H1 (cell line): Measurements from ENCODE around the gene MVD. TPM values are rescaled to one million over a fixed set of nuclear protein-coding genes. Genes with fewer than 3 reads are reported as not detected.

Experiments
- CTCF ChIA-PET: fragments of 300-600 bp; sonication (Branson Sonifier 250); formaldehyde crosslinking; loops from one replicate; lab custom pipeline; 2021; ENCODE audit not compliant: partially characterized antibody; lab: Charles Lee
- POLR2A ChIA-PET: fragments of 300-600 bp; sonication (Branson Sonifier 250); formaldehyde crosslinking; loops from one replicate; lab custom pipeline; 2021; ENCODE audit warnings: inconsistent platforms; ENCODE audit not compliant: partially characterized antibody; lab: Charles Lee
- DNase-seq, 2 experiments: peaks; one replicate each; pipeline versions ENCODE4 v3.0.0 to v3.0.0-alpha.2; 2010 to 2022; ENCODE audit warnings: low spot score in 2 of 2, low read depth in 1 of 2, mixed read lengths in 1 of 2
- FAIRE-seq: peaks from 2 replicates; lab custom pipeline; 2011; peaks lifted over from hg19 to GRCh38; lab: Jason Lieb, UNC
- H2AFZ ChIP-seq: 2 replicates; pipeline ENCODE4 v1.8.1; 2012; ENCODE audit warnings: low read length, inconsistent platforms
- H2AK5ac ChIP-seq: 2 replicates; pipeline ENCODE4 v1.6.1; 2013; ENCODE audit warnings: low read depth, low read length
- H2BK120ac ChIP-seq: replicated peaks from 2 replicates; pipeline ENCODE3; 2013; ENCODE audit warnings: low read depth, low read length, inconsistent platforms
- H2BK12ac ChIP-seq: 2 replicates; pipeline ENCODE4 v1.6.1; 2013; ENCODE audit warnings: low read depth, low read length
- H2BK15ac ChIP-seq: 2 replicates; pipeline ENCODE4 v1.6.1; 2013; ENCODE audit warnings: low read length
- H2BK20ac ChIP-seq: 2 replicates; pipeline ENCODE4 v1.6.1; 2013; ENCODE audit warnings: low read length
- H2BK5ac ChIP-seq: 2 replicates; pipeline ENCODE4 v1.6.1; 2013; ENCODE audit warnings: low read depth, low read length
- H3K14ac ChIP-seq: 2 replicates; pipeline ENCODE4 v1.6.1; 2013; ENCODE audit warnings: inconsistent platforms; ENCODE audit not compliant: insufficient read length
- H3K18ac ChIP-seq: 2 replicates; pipeline ENCODE4 v1.6.1; 2013; ENCODE audit warnings: low read length; ENCODE audit errors: extremely low read depth
- H3K23ac ChIP-seq: 2 replicates; pipeline ENCODE4 v1.6.1; 2013; ENCODE audit warnings: inconsistent platforms; ENCODE audit not compliant: insufficient read length
- H3K23me2 ChIP-seq: 2 replicates; pipeline ENCODE4 v1.6.1; 2013; ENCODE audit warnings: low read depth, low read length
- H3K27ac ChIP-seq: 2 replicates; pipeline ENCODE4 v1.6.1; 2011; ENCODE audit warnings: low read depth, low read length, inconsistent platforms
- H3K27me3 ChIP-seq, 4 experiments: replicated peaks in 1 of 4; 1 replicate in 1 of 4; 2 replicates in 3 of 4; pipeline versions ENCODE4 v1.6.1 to v1.8.1; 2011 to 2013; ENCODE audit warnings: low read length in 3 of 4, mild to moderate bottlenecking in 3 of 4, inconsistent platforms in 2 of 4, mixed read lengths in 2 of 4, moderate library complexity in 1 of 4; ENCODE audit not compliant: control insufficient read depth in 3 of 4, insufficient read depth in 3 of 4; ENCODE audit errors: extremely low read depth in 1 of 4
- H3K36me3 ChIP-seq, 4 experiments: 2 replicates each; pipeline versions ENCODE4 v1.6.1 to v1.8.1; 2011 to 2013; ENCODE audit warnings: mild to moderate bottlenecking in 4 of 4, low read length in 3 of 4, moderate library complexity in 2 of 4, control low read depth in 1 of 4, inconsistent platforms in 1 of 4; ENCODE audit not compliant: insufficient read depth in 4 of 4, control insufficient read depth in 2 of 4
- H3K4ac ChIP-seq: replicated peaks from 2 replicates; pipeline ENCODE3; 2013; ENCODE audit warnings: low read length, low read depth, mixed read lengths, inconsistent platforms; ENCODE audit not compliant: insufficient read length
- H3K4me1 ChIP-seq, 4 experiments: replicated peaks in 1 of 4; 1 replicate in 1 of 4; 2 replicates in 3 of 4; pipeline versions ENCODE4 v1.6.1 to v1.8.1; 2011 to 2013; ENCODE audit warnings: low read length in 3 of 4, inconsistent platforms in 2 of 4, mixed read lengths in 1 of 4; ENCODE audit not compliant: insufficient read depth in 4 of 4, control insufficient read depth in 3 of 4
- H3K4me2 ChIP-seq, 2 experiments: 2 replicates each; pipeline versions ENCODE4 v1.6.1 to v1.8.1; 2011 to 2013; ENCODE audit warnings: low read depth in 2 of 2, low read length in 2 of 2, control low read depth in 1 of 2, inconsistent platforms in 1 of 2, mild to moderate bottlenecking in 1 of 2; ENCODE audit not compliant: insufficient read depth in 1 of 2
- H3K4me3 ChIP-seq, 4 experiments: fragments of 200-600, 300-600 bp in 1 of 4; sonication (generic), shearing (Covaris generic), sonication (Bioruptor Twin) in 1 of 4; 2 replicates each; pipeline versions ENCODE4 v1.5.1 to v1.8.1; 2011 to 2016; ENCODE audit warnings: low read length in 4 of 4, low read depth in 3 of 4, control low read depth in 2 of 4, inconsistent platforms in 2 of 4, mild to moderate bottlenecking in 2 of 4, mixed read lengths in 1 of 4, moderate library complexity in 1 of 4; ENCODE audit not compliant: insufficient read depth in 2 of 4; ENCODE audit errors: extremely low read depth in 1 of 4
- H3K56ac ChIP-seq: replicated peaks from 2 replicates; pipeline ENCODE3; 2013; ENCODE audit warnings: low read depth, mild to moderate bottlenecking, mixed read lengths, low read length, inconsistent platforms; ENCODE audit not compliant: insufficient read length
- H3K79me1 ChIP-seq: 2 replicates; pipeline ENCODE4 v1.6.1; 2013; ENCODE audit warnings: low read depth, low read length, control low read depth
- H3K79me2 ChIP-seq, 2 experiments: 2 replicates each; pipeline versions ENCODE4 v1.6.1 to v1.8.1; 2012 to 2013; ENCODE audit warnings: low read length in 2 of 2, mild to moderate bottlenecking in 2 of 2, inconsistent platforms in 1 of 2; ENCODE audit not compliant: insufficient read depth in 2 of 2, control insufficient read depth in 1 of 2
- H3K9ac ChIP-seq, 4 experiments: replicated peaks in 1 of 4; 1 replicate in 1 of 4; 2 replicates in 3 of 4; pipeline versions ENCODE4 v1.6.1 to v1.8.1; 2011 to 2013; ENCODE audit warnings: low read depth in 3 of 4, low read length in 3 of 4, control low read depth in 2 of 4, mild to moderate bottlenecking in 2 of 4, moderate library complexity in 2 of 4, inconsistent platforms in 1 of 4; ENCODE audit errors: extremely low read depth in 1 of 4
- H3K9me3 ChIP-seq, 2 experiments: 2 replicates each; pipeline versions ENCODE4 v1.6.1 to v1.8.1; 2012 to 2013; ENCODE audit warnings: mild to moderate bottlenecking in 2 of 2, moderate library complexity in 2 of 2, control low read depth in 1 of 2, inconsistent platforms in 1 of 2, low read depth in 1 of 2, low read length in 1 of 2, mixed read lengths in 1 of 2; ENCODE audit not compliant: insufficient read depth in 2 of 2
- H4K20me1 ChIP-seq, 2 experiments: replicated peaks in 1 of 2; 2 replicates each; pipeline versions ENCODE3 to v1.8.1; 2011 to 2013; ENCODE audit warnings: inconsistent platforms in 2 of 2, low read length in 2 of 2, mild to moderate bottlenecking in 1 of 2; ENCODE audit not compliant: insufficient read depth in 2 of 2, control insufficient read depth in 1 of 2
- H4K5ac ChIP-seq: 2 replicates; pipeline ENCODE4 v1.6.1; 2013; ENCODE audit warnings: low read length, low read depth, mixed read lengths, inconsistent platforms; ENCODE audit not compliant: insufficient read length
- H4K8ac ChIP-seq: 2 replicates; pipeline ENCODE4 v1.8.0; 2013; ENCODE audit warnings: mild to moderate bottlenecking, moderate library complexity, low read length, inconsistent platforms; ENCODE audit not compliant: insufficient read depth; ENCODE audit errors: extremely low read depth
- H4K91ac ChIP-seq: replicated peaks from 2 replicates; pipeline ENCODE3; 2013; ENCODE audit warnings: low read length, mixed read lengths, inconsistent platforms; ENCODE audit not compliant: insufficient read length
- CEBPB ChIP-seq: IDR thresholded peaks from 2 replicates; pipeline ENCODE4 v1.6.1; 2012; ENCODE audit warnings: low read depth, low read length
- EZH2 ChIP-seq: fragments of 200-600 bp; sonication (generic); IDR thresholded peaks from 2 replicates; pipeline ENCODE4 v1.7.1; 2012; ENCODE audit warnings: low read depth, mild to moderate bottlenecking, moderate library complexity, low read length, inconsistent platforms; ENCODE audit not compliant: severe bottlenecking
- WGBS, 2 experiments: shearing (Covaris generic) in 1 of 2; methylation state at CpG; one replicate each; pipeline versions ENCODE4 v1.1.6 to v1.1.7; 2013 to 2015; ENCODE audit warnings: low lambda C conversion rate in 2 of 2, mixed read lengths in 2 of 2, inconsistent platforms in 1 of 2, low coverage in 1 of 2, missing lambda C conversion rate in 1 of 2; ENCODE audit not compliant: insufficient replicate concordance in 2 of 2, insufficient coverage in 1 of 2, insufficient read length in 1 of 2; ENCODE audit errors: extremely low coverage in 1 of 2, missing lambda C conversion rate in 1 of 2; 5-methylcytosine and 5-hydroxymethylcytosine counted together
- polyA plus RNA-seq, 7 experiments: library from polyadenylated mRNA; depleted of rRNA in 3 of 7; stranded (reverse) in 5 of 7; unstranded in 2 of 7; fragments of >200 nt in 5 of 7; fragments of 200-250 nt in 2 of 7; gene quantifications; 1 replicate in 5 of 7; 2 replicates in 1 of 7; 4 replicates in 1 of 7; pipeline versions ENCODE4 v1.2.1 to v1.2.3, GENCODE V29; 2011 to 2013; ENCODE audit warnings: missing spikeins in 2 of 7, mixed read lengths in 2 of 7
- total RNA-seq: library from RNA; stranded (reverse); fragmentation: NEBNext Ultra II Directional; extraction: Animal tissue kit (Norgen Biotek cat#: 25700); gene quantifications from 2 replicates; pipeline ENCODE4 v1.2.1, GENCODE V29; 2021

The MVD gene
- total and polyA plus RNA-seq, 2 of the 8 experiments (the other 6 are each of a cell fraction or from before 2014, with no cell fraction given) = 47.2 to 77.3 TPM

GRCh38 chr16:88606148-88606757 lies 56.6 kb downstream of the MVD start:
- Histone ChIP-seq H2BK5ac (no peak overlapping the region), H3K36me3 (peaks cover 4 to 27% (median 12%) of the 10 kb centered on the region in 4 experiments; a peak in 5 of 8 replicates), H3K56ac (no peak overlapping the region), H3K79me1 (peaks cover 3% of the 10 kb centered on the region), H3K27ac (no peak overlapping the region), H3K4me3 (no peak overlapping the region), H2AFZ (no peak overlapping the region), H2AK5ac (no peak overlapping the region), H4K20me1 (peaks cover 5 to 22% of the 10 kb centered on the region in 2 experiments), H4K8ac (no peak overlapping the region; the same call in 1 of the 2 replicates), H2BK15ac (no peak overlapping the region), H4K91ac (no peak overlapping the region), H2BK12ac (no peak overlapping the region), H3K4me2 (no peak overlapping the region), H3K4me1 (peaks cover 0 to 5% (median 2%) of the 10 kb centered on the region in 4 experiments; a peak in 3 of 7 replicates), H2BK120ac (no peak overlapping the region), H2BK20ac (no peak overlapping the region), H3K18ac (no peak overlapping the region), H3K4ac (no peak overlapping the region), H4K5ac (no peak overlapping the region), H3K23me2 (peaks cover 5% of the 10 kb centered on the region; the same call in 1 of the 2 replicates), H3K27me3 (no peaks in the 10 kb centered on the region), H3K14ac (no peak overlapping the region), H3K79me2 (no peaks in the 10 kb centered on the region), H3K9me3 (no peaks in the 10 kb centered on the region), H3K9ac (no peak overlapping the region), H3K23ac (no peak overlapping the region)
- TF ChIP-seq CEBPB (peak; percentile 37; the same call in 1 of the 2 replicates), EZH2 (no peak)
- CTCF ChIA-PET = interaction anchor here (0.7 kb wide), 1 partner anchor 615 kb away, joined by 3 read pairs; no protein-coding TSS in a partner anchor
- no peak for DNase-seq
- POLR2A ChIA-PET = no interaction called here
- 93% methylated on average over 17 of the region's 17 CpGs; no CpG with 5 or more reads in 1 of the 2 experiments for WGBS, 2 experiments
- no peak for FAIRE-seq
